ENCODE results near the gene CCDC93. TPM values are rescaled to one million over a fixed set of nuclear protein-coding genes. Genes with fewer than 3 reads are reported as not detected.

The CCDC93 gene
- total and polyA plus RNA-seq, 2 of the 4 experiments (the other 2 are of a cell fraction), result 8.1 to 17.2 TPM

DNA sequence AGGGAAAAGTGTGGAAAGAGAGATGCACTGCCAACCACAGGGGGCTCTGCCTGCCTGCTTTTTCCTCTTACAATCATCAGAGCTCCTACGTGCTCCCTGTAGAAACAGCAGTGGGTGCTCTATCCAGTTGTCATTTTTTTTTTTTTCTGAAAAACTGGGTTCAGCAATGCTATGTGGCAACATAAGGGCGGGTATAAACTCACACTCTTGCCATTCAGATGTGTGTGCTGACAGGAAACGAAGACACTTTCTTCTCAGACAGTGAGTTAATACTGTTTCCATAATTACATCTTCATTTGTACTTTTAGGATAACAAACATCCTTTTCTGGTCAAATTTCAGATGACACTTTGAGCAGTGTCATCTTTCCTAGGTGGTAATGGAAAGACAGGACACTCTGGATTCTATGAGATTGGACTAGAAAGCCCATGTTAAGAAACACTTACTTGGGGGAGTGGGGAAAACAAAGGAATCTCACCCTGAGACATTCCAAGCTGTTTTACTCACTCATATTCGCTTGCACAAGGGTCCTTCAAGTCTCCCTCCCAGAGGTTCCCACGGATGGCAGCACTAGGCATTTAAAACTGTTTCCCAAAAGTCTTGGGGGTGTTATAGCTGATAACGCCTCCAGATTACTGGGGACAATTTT, 41.3 kb downstream of the CCDC93 start:
- Histone ChIP-seq H3K79me1 (ENCODE audit: low read depth in 1 of 2, low read length in 2 of 2) (peaks cover 4 to 9% of the 10 kb centered on the region in 2 experiments; a peak in 3 of 4 replicates), H3K27ac (ENCODE audit: insufficient read depth, low read length) (no peak overlapping the region), H4K20me1 (ENCODE audit: insufficient read depth, low read length) (no peaks in the 10 kb centered on the region), H2AK5ac (ENCODE audit: low read depth, low read length) (no peak overlapping the region), H4K5ac (ENCODE audit: low read depth, low read length) (no peak overlapping the region), H4K8ac (ENCODE audit: low read depth in 2 of 2, low read length in 2 of 2) (no peak overlapping the region), H3K4me3 (ENCODE audit: insufficient read depth, low read depth, low read length) (no peak overlapping the region), H3K14ac (replicated peaks; ENCODE audit: low read depth, low read length) (no peak overlapping the region), H3K4me2 (ENCODE audit: low read depth, low read length) (no peak overlapping the region), H3K4me1 (ENCODE audit: control insufficient read depth, insufficient read depth, low read length) (peaks cover 2% of the 10 kb centered on the region), H3K23ac (ENCODE audit: low read depth, low read length) (no peak overlapping the region), H3K9me3 (ENCODE audit: control insufficient read depth, insufficient read depth, low read length) (no peaks in the 10 kb centered on the region), H4K91ac (ENCODE audit: insufficient read depth, low read depth, low read length) (no peak overlapping the region), H2AFZ (replicated peaks; ENCODE audit: low read length, poor library complexity) (no peak overlapping the region), H2BK20ac (ENCODE audit: low read depth, low read length) (no peak overlapping the region), H3K9ac (ENCODE audit: low read depth, low read length) (no peak overlapping the region), H3K36me3 (ENCODE audit: control insufficient read depth, insufficient read depth, low read length) (peaks cover 24% of the 10 kb centered on the region), H3K27me3 (ENCODE audit: control insufficient read depth, insufficient read depth, low read length) (no peaks in the 10 kb centered on the region), H2BK5ac (ENCODE audit: low read depth, low read length, poor library complexity, severe bottlenecking) (no peak overlapping the region), H3K18ac (ENCODE audit: low read depth, low read length) (no peak overlapping the region), H2BK120ac (ENCODE audit: low read depth, low read length) (no peak overlapping the region), H3K56ac (ENCODE audit: extremely low read depth, insufficient read depth, low read length) (no peak overlapping the region), H3K9me1 (ENCODE audit: insufficient read depth, low read length) (no peaks in the 10 kb centered on the region), H2AK9ac (replicated peaks; ENCODE audit: low read depth, low read length, poor library complexity) (no peak overlapping the region), H2BK15ac (ENCODE audit: low read depth, low read length) (no peak overlapping the region), H3K4ac (ENCODE audit: low read depth, low read length) (no peak overlapping the region)
- intact Hi-C loops (cut with micrococcal nuclease), result no loop called here
- DNase-seq, result peak; percentile 43
- ATAC-seq (ENCODE audit: low read depth), result peak; percentile 32; the same call in 1 of the 2 replicates
- POLR2A ChIA-PET (ENCODE audit: unreplicated experiment), result no interaction called here
- TF ChIP-seq CEBPB (IDR thresholded peaks at IDR 0.05; ENCODE audit: low read depth, low read length) (0 out of 2 replicates have a peak, but pooled peaks have one; percentile 16), RCOR1 (IDR thresholded peaks at IDR 0.05; ENCODE audit: insufficient replicate concordance, low read length) (no peak), NFE2L2 (IDR thresholded peaks at IDR 0.05; ENCODE audit: low read depth, low read length) (no peak), CHD1 (IDR thresholded peaks at IDR 0.05; ENCODE audit: low read depth, low read length) (no peak), POLR2A (IDR thresholded peaks at IDR 0.05; ENCODE audit: low read depth, low read length) (no peak), MAFK (IDR thresholded peaks at IDR 0.05; ENCODE audit: low read depth, low read length) (no peak)
- TF ChIP-seq, protein P1, sequence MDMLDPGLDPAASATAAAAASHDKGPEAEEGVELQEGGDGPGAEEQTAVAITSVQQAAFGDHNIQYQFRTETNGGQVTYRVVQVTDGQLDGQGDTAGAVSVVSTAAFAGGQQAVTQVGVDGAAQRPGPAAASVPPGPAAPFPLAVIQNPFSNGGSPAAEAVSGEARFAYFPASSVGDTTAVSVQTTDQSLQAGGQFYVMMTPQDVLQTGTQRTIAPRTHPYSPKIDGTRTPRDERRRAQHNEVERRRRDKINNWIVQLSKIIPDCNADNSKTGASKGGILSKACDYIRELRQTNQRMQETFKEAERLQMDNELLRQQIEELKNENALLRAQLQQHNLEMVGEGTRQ (IDR thresholded peaks at IDR 0.05; ENCODE audit: low read depth, low read length), result no peak
- TF ChIP-seq, protein P2, sequence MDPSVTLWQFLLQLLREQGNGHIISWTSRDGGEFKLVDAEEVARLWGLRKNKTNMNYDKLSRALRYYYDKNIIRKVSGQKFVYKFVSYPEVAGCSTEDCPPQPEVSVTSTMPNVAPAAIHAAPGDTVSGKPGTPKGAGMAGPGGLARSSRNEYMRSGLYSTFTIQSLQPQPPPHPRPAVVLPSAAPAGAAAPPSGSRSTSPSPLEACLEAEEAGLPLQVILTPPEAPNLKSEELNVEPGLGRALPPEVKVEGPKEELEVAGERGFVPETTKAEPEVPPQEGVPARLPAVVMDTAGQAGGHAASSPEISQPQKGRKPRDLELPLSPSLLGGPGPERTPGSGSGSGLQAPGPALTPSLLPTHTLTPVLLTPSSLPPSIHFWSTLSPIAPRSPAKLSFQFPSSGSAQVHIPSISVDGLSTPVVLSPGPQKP (IDR thresholded peaks at IDR 0.05; ENCODE audit: borderline replicate concordance, low read depth, low read length), result no peak
- WGBS, 2 experiments (ENCODE audit: extremely low coverage in 2 of 2, insufficient read length in 1 of 2), result no CpG with 5 or more reads among the region's 6 CpGs
- no TSS peak for BruUV-seq (replicated peaks)
- in situ Hi-C loops (cut with MboI; ENCODE audit: low sequenced_read_pairs), result no loop called here
- CTCF ChIA-PET, result interaction anchor here (0.6 to 1.2 kb wide), 3 partner anchors 16 to 31 kb away, joined by 3 to 4 read pairs (median 3); no protein-coding TSS in a partner anchor
- dilution Hi-C loops (cut with HindIII; ENCODE audit: low sequenced_read_pairs, unreplicated experiment), result no loop called here

Data from IMR-90 (cell line).